Ascending aorta (tissue), 2 donors: ENCODE results near the gene DNAJC18. TPM values are rescaled to one million over a fixed set of nuclear protein-coding genes. Genes with fewer than 3 reads are reported as not detected.

Source experiments
- DNase-seq, 2 donors: peaks; one replicate each; pipeline ENCODE4 v3.0.0-alpha.2; 2019; ENCODE audit warnings: low spot score in 2 of 2
- H3K27ac ChIP-seq, 2 donors: fragments of 200-600 bp; sonication (generic); one replicate each; pipeline ENCODE4 v1.5.1; 2016 to 2017; ENCODE audit warnings: mild to moderate bottlenecking in 1 of 2
- H3K27me3 ChIP-seq: fragments of 200-600 bp; sonication (generic); one replicate; pipeline ENCODE4 v1.5.1; 2017
- H3K36me3 ChIP-seq, 2 donors: fragments of 200-600 bp; sonication (generic); one replicate each; pipeline ENCODE4 v1.5.1; 2016
- H3K4me1 ChIP-seq, 2 donors: fragments of 200-600 bp; sonication (generic); one replicate each; pipeline ENCODE4 v1.5.1; 2016 to 2017; ENCODE audit warnings: mild to moderate bottlenecking in 1 of 2
- H3K4me3 ChIP-seq, 2 donors: fragments of 200-600 bp; sonication (generic); one replicate each; pipeline ENCODE4 v1.5.1; 2016 to 2017; ENCODE audit warnings: mild to moderate bottlenecking in 1 of 2
- H3K9me3 ChIP-seq, 2 donors: fragments of 200-600 bp; sonication (generic); one replicate each; pipeline ENCODE4 v1.5.1; 2016
- CTCF ChIP-seq, 3 experiments: fragments of 200-600 bp in 2 of 3; fragments of 450-650 bp in 1 of 3; sonication (generic) in 2 of 3; IDR thresholded peaks; one replicate each; pipeline ENCODE4 v1.5.1; 2016 to 2019; ENCODE audit warnings: antibody characterized with exemption in 3 of 3, mild to moderate bottlenecking in 1 of 3, moderate library complexity in 1 of 3
- intact Hi-C: fragments of 100-400 bp; cut with DNase I; formaldehyde crosslinking; loops from one replicate; pipeline ENCODE4 v1.15.1; 2023
- total RNA-seq: library from RNA; depleted of rRNA; stranded (reverse); fragments of >200 nt; gene quantifications from one replicate; pipeline ENCODE4 v1.1.0, GENCODE V29; 2016

The DNAJC18 gene
- total RNA-seq, 1 donor from 2014 or later, result 8.4 TPM

DNA sequence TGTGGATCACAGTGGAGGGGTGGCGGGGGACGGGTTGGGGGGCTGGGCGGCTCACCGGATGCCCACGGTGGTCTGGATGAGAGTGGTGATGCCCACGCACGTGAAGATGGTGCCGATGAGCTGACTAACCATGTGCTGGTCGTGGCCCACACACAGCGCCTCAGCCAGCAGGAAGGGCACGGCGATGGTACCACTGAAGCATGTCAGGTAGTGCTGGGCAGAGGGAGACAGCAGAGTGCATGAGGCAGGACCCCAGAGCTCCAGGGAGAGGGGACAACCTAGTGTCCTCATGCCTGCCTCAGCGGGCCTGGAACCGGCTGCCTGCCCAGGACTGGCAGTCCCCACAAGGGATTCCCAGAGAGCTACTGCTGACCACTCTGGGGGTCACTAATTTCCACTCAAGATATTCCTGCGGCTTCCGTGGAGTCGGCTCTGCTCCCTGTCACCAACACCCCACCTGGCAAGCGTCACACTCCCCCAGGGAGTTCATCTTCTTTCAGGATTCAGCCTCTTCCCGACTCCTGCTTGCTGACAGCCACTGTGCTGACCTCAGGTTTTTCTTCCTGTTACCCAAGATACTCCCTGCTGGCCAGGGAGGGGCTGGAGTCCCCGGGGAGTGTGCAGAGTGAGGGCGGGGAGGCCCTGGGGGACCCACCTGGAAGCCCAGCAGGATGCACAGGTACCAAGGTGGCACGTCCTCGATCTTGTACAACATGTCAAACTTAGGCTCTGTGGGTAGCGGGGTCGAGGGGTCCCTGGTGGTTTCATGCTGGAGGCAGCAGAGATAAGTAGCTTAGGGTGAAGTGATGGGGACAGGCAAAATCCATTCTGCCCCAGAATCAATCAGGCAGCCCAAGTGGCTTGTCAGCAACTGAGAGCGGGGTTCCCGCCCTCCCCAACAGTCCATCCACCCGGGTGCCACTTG, 57.2 kb downstream of the DNAJC18 start:
- no peaks in the 10 kb centered on the region for H3K27me3 ChIP-seq
- no peak for TF ChIP-seq CTCF (IDR thresholded peaks at IDR 0.05)
- no peak overlapping the region for H3K4me3 ChIP-seq
- intact Hi-C loops, result no loop called here
- H3K4me1 ChIP-seq, result no peaks in the 10 kb centered on the region
- no peak for DNase-seq
- H3K36me3 ChIP-seq, result no peaks in the 10 kb centered on the region
- H3K9me3 ChIP-seq, result no peaks in the 10 kb centered on the region
- no peak overlapping the region for H3K27ac ChIP-seq

DNA sequence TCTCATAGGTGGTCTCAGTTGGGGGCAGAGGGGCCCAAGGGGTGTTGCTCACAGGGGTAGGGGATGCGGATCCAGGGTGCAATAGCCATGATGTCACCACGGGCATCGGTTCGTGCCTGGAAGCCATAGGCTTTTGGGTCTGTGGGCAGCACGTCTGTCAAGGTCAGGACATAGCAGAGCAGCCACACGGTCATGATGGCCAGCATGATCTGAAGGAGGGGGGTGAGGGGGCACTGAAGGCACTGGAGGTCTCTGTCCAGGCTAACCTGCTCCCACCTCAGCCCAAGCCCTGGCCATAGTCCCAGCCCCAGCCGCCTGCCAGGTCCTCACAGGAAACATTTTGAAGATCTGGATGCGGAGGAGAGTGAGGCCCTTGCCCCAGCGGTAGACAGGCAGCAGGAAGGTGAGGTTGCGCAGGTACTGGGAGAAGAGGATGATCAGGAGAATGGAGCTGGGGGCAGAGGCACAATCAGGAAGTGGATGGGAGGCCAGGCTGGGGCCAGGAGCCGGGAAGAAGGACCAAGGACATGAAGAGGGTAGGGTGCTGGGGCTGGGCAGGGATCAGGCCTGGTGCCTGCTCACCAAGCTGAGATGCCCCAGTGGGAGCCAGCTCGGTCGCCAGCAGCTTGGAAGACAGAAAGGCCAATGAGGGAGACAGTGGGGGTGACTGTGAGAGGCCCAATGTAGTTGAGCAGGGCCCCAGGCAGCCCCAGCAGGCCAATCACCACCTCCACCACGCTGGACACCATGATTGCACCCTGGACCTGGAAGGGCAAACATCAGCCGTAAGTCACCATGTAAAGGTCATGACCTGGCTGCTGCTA, 59.5 kb downstream of the DNAJC18 start:
- no peak overlapping the region for H3K27ac ChIP-seq
- no peak for TF ChIP-seq CTCF (IDR thresholded peaks at IDR 0.05)
- DNase-seq, result no peak
- H3K27me3 ChIP-seq, result no peaks in the 10 kb centered on the region
- no peaks in the 10 kb centered on the region for H3K36me3 ChIP-seq
- no peak overlapping the region for H3K4me3 ChIP-seq
- no peaks in the 10 kb centered on the region for H3K4me1 ChIP-seq
- intact Hi-C loops, result no loop called here
- no peaks in the 10 kb centered on the region for H3K9me3 ChIP-seq

- no peak for DNase-seq
These were observed 60.4 kb downstream of the DNAJC18 start for GRCh38 chr5:139378941-139379361.

DNA sequence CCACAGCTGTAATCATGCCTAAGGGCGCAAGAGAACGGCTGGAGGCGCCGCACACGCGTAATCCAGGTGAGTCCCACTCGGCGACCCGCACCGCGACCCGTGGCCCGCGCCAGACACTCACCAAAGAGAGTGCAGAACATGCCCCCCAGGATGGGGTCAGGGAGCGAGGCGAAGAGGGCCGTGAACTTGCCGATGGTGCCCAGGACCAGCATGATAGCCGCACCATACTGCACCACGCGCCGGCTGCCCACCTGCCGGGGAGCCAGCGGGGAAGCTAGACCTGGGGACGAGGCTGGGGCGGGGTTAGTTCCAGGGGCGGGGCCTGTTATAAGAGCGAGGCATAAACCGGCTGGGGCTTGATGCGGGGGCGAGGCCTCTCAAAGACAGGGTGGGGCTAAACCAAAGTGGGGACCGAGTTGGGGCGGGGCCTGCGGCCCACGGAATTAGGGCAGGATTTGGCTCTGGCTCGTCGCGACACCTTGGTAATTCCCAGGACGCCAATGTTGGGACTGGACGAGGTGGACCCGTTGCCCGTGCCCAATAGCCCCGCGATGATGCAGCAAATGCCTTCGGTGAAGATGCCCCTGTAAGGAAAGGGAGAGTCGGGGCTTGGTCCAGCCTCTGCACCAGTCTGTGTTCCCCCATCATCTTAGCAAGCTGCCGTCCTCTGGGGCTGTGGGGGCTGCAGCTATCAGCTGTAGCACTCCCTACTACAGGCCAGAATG, 61.1 kb downstream of the DNAJC18 start:
- no peak for DNase-seq
- H3K36me3 ChIP-seq, result peaks cover 0 to under 1% of the 10 kb centered on the region in 2 donors
- no peak overlapping the region for H3K4me3 ChIP-seq
- TF ChIP-seq CTCF (IDR thresholded peaks at IDR 0.05), result no peak
- no peak overlapping the region for H3K27ac ChIP-seq
- intact Hi-C loops, result no loop called here
- no peaks in the 10 kb centered on the region for H3K9me3 ChIP-seq
- no peaks in the 10 kb centered on the region for H3K4me1 ChIP-seq
- no peaks in the 10 kb centered on the region for H3K27me3 ChIP-seq

More at GRCh38 chr5:139378941-139379361, 60.4 kb downstream of the DNAJC18 start:
- no peaks in the 10 kb centered on the region for H3K36me3 ChIP-seq
- H3K4me3 ChIP-seq, result no peak overlapping the region
- no peaks in the 10 kb centered on the region for H3K9me3 ChIP-seq
- H3K27ac ChIP-seq, result no peak overlapping the region
- H3K4me1 ChIP-seq, result no peaks in the 10 kb centered on the region
- intact Hi-C loops, result no loop called here
- no peak for TF ChIP-seq CTCF (IDR thresholded peaks at IDR 0.05)
- no peaks in the 10 kb centered on the region for H3K27me3 ChIP-seq

DNA sequence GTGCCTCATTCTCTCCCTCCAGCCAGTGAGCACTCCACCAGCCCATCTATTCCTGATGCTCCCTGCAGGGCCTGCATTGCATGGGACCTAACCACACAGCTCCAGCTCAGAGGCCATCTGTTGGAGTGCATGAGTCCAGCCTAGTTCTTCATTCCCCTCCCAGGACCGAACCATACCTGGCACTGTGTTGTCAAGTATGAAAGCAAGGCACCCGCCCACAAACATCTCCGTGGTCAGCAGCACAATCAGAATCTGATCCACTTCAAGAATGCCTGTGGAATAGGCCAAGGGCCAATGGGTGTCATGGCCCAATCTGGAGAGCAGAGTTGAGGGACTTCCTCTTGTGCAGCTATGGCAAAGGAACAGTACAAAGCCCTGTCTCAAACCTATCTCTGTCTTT, 62.1 kb downstream of the DNAJC18 start:
- H3K9me3 ChIP-seq, result no peaks in the 10 kb centered on the region
- H3K4me1 ChIP-seq, result no peaks in the 10 kb centered on the region
- no peak for TF ChIP-seq CTCF (IDR thresholded peaks at IDR 0.05)
- no peaks in the 10 kb centered on the region for H3K27me3 ChIP-seq
- H3K27ac ChIP-seq, result no peak overlapping the region
- no peak overlapping the region for H3K4me3 ChIP-seq
- H3K36me3 ChIP-seq, result peaks cover 2 to 8% of the 10 kb centered on the region in 2 donors
- intact Hi-C loops, result no loop called here
- no peak for DNase-seq
